Lower lobe of right lung (tissue), 2 donors: ENCODE data around the gene LTF. TPM values are rescaled to one million over a fixed set of nuclear protein-coding genes. Genes with fewer than 3 reads are reported as not detected.
A peak's percentile ranks its signal among the peaks of the same experiment; 100 is the strongest.

Experiments used
- ATAC-seq, 2 donors: fragments of 200-7000 bp; cut with Tn5 transposase; one replicate each; pipeline ENCODE4 v1.9.1; 2020 to 2022; ENCODE audit warnings: mild to moderate bottlenecking in 2 of 2, moderate library complexity in 2 of 2
- DNase-seq: peaks from one replicate; pipeline ENCODE4 v3.0.0-alpha.2; 2020
- H3K27ac ChIP-seq: fragments of 200-600 bp; one replicate; pipeline ENCODE4 v1.8.0; 2022
- H3K27me3 ChIP-seq: fragments of 200-600 bp; one replicate; pipeline ENCODE4 v1.8.0; 2022; ENCODE audit warnings: low read depth
- H3K36me3 ChIP-seq: fragments of 200-600 bp; one replicate; pipeline ENCODE4 v1.8.0; 2022; ENCODE audit warnings: mild to moderate bottlenecking
- H3K4me1 ChIP-seq: fragments of 200-600 bp; one replicate; pipeline ENCODE4 v1.8.0; 2022
- H3K4me3 ChIP-seq: fragments of 200-600 bp; one replicate; pipeline ENCODE4 v1.8.0; 2022; ENCODE audit warnings: mild to moderate bottlenecking
- H3K9me3 ChIP-seq: fragments of 200-600 bp; one replicate; pipeline ENCODE4 v1.8.0; 2022
- CTCF ChIP-seq: fragments of 200-600 bp; IDR thresholded peaks from one replicate; pipeline ENCODE4 v1.8.0; 2022; ENCODE audit warnings: antibody characterized with exemption, mild to moderate bottlenecking
- intact Hi-C: fragments of 100-400 bp; cut with DNase I; formaldehyde crosslinking; loops from one replicate; pipeline ENCODE4 v1.11.0; 2022
- total RNA-seq: library from RNA; stranded (reverse); fragmentation: NEBNext Ultra II Directional; extraction: Animal tissue kit (Norgen Biotek cat#: 25700); gene quantifications from one replicate; pipeline ENCODE4 v1.2.1, GENCODE V29; 2021
- donor health status: DM: no; HTN: yes; CAD: no; lungs with severe emphysema.

LTF gene
- total RNA-seq, 1 donor from 2014 or later: 53.5 TPM

- no peak for TF ChIP-seq CTCF
- ATAC-seq (peak in 1 of 2 donors; percentile 27), DNase-seq (no peak)
- Histone ChIP-seq H3K9me3 (no peaks in the 10 kb centered on the region), H3K4me1 (peaks cover 55% of the 10 kb centered on the region), H3K4me3 (no peak overlapping the region), H3K27me3 (no peaks in the 10 kb centered on the region), H3K27ac (no peak overlapping the region), H3K36me3 (no peaks in the 10 kb centered on the region)
- intact Hi-C loops: no loop called here
These were observed 65.1 kb downstream of the LTF start for GRCh38 chr3:46399557-46399956.

- no peaks in the 10 kb centered on the region for H3K36me3 ChIP-seq
- H3K27ac ChIP-seq: no peak overlapping the region
- ATAC-seq (no peak), DNase-seq (no peak)
- intact Hi-C loops: no loop called here
- H3K4me1 ChIP-seq: peaks cover 55% of the 10 kb centered on the region
- H3K27me3 ChIP-seq: no peaks in the 10 kb centered on the region
- no peak overlapping the region for H3K4me3 ChIP-seq
- no peaks in the 10 kb centered on the region for H3K9me3 ChIP-seq
- TF ChIP-seq CTCF: no peak
These were observed 65.6 kb downstream of the LTF start for GRCh38 chr3:46399098-46399497.

- intact Hi-C loops: no loop called here
- no peak for DNase-seq
- Histone ChIP-seq H3K36me3 (no peaks in the 10 kb centered on the region), H3K4me1 (peaks cover 62% of the 10 kb centered on the region), H3K9me3 (no peaks in the 10 kb centered on the region), H3K27ac (no peak overlapping the region), H3K4me3 (no peak overlapping the region), H3K27me3 (no peaks in the 10 kb centered on the region)
- ATAC-seq: no peak
- TF ChIP-seq CTCF: no peak
These were observed 66.3 kb downstream of the LTF start for GRCh38 chr3:46398186-46398955.

- Histone ChIP-seq H3K27ac (no peak overlapping the region), H3K27me3 (no peaks in the 10 kb centered on the region), H3K4me1 (peaks cover 70% of the 10 kb centered on the region), H3K36me3 (no peaks in the 10 kb centered on the region), H3K4me3 (no peak overlapping the region), H3K9me3 (no peaks in the 10 kb centered on the region)
- intact Hi-C loops: no loop called here
- no peak for TF ChIP-seq CTCF
- DNase-seq: no peak
- peak in 1 of 2 donors; percentile 9 for ATAC-seq
These were observed 67.6 kb downstream of the LTF start for GRCh38 chr3:46397111-46397510.

GRCh38 chr3:46395766-46396530, 68.8 kb downstream of the LTF start:
- intact Hi-C loops: no loop called here
- ATAC-seq (peak in 1 of 2 donors; percentile 46), DNase-seq (peak; percentile 55)
- Histone ChIP-seq H3K4me1 (peaks cover 70% of the 10 kb centered on the region), H3K4me3 (no peak overlapping the region), H3K36me3 (no peaks in the 10 kb centered on the region), H3K27me3 (no peaks in the 10 kb centered on the region), H3K27ac (peak overlapping the region; percentile 24), H3K9me3 (no peaks in the 10 kb centered on the region)
- TF ChIP-seq CTCF: no peak
